GM21423 (cell line): Measurements from ENCODE around the gene PML.
"Not testable (repeated sequence)": the region's sequence is repeated elsewhere in the genome, so short reads cannot be mapped to it uniquely, and the experiment has no call there.

Experiments used
- ATAC-seq: cut with Tn5 transposase; IDR thresholded peaks from one replicate; pipeline ENCODE4 v1.9.1; 2021; ENCODE audit warnings: mild to moderate bottlenecking, moderate library complexity; ENCODE audit not compliant: unreplicated experiment

Gene PML

GRCh38 chr15:74037171-74038117, 42.9 kb downstream of the PML start:
- ATAC-seq: no peak

GRCh38 chr15:74038707-74039655, 44.5 kb downstream of the PML start:
- ATAC-seq: no peak

GRCh38 chr15:74039656-74040010, 45.1 kb downstream of the PML start:
- ATAC-seq: no peak

- no peak for ATAC-seq
Observed at GRCh38 chr15:74040109-74040850, 45.8 kb downstream of the PML start.

GRCh38 chr15:74041311-74041756, 46.8 kb downstream of the PML start:
- no peak for ATAC-seq

- no peak for ATAC-seq
Observed at GRCh38 chr15:74041777-74042435, 47.4 kb downstream of the PML start.

- no peak for ATAC-seq
Observed at GRCh38 chr15:74042603-74043424, 48.3 kb downstream of the PML start.

GRCh38 chr15:74043425-74044266, 49.1 kb downstream of the PML start:
- ATAC-seq: no peak

- ATAC-seq: no peak
Observed at GRCh38 chr15:74044267-74045110, 50.0 kb downstream of the PML start.

- no peak for ATAC-seq
Observed at GRCh38 chr15:74045184-74045583, 50.7 kb downstream of the PML start.

- no peak for ATAC-seq
Observed at GRCh38 chr15:74045636-74046274, 51.2 kb downstream of the PML start.

- ATAC-seq: no peak
Observed at GRCh38 chr15:74046275-74046674, 51.8 kb downstream of the PML start.

GRCh38 chr15:74050127-74050526, 55.6 kb downstream of the PML start:
- no peak for ATAC-seq

- ATAC-seq: no peak
Observed at GRCh38 chr15:74050556-74051234, 56.2 kb downstream of the PML start.

- ATAC-seq: not testable (repeated sequence)
Observed at GRCh38 chr15:74052271-74053260, 58.0 kb downstream of the PML start.
